ENCODE data around the gene ZBTB45. TPM values are rescaled to one million over a fixed set of nuclear protein-coding genes. Genes with fewer than 3 reads are reported as not detected.
A peak's percentile ranks its signal among the peaks of the same experiment; 100 is the strongest.

The ZBTB45 gene
- total RNA-seq, 1 donor, result 6.9 TPM

DNA sequence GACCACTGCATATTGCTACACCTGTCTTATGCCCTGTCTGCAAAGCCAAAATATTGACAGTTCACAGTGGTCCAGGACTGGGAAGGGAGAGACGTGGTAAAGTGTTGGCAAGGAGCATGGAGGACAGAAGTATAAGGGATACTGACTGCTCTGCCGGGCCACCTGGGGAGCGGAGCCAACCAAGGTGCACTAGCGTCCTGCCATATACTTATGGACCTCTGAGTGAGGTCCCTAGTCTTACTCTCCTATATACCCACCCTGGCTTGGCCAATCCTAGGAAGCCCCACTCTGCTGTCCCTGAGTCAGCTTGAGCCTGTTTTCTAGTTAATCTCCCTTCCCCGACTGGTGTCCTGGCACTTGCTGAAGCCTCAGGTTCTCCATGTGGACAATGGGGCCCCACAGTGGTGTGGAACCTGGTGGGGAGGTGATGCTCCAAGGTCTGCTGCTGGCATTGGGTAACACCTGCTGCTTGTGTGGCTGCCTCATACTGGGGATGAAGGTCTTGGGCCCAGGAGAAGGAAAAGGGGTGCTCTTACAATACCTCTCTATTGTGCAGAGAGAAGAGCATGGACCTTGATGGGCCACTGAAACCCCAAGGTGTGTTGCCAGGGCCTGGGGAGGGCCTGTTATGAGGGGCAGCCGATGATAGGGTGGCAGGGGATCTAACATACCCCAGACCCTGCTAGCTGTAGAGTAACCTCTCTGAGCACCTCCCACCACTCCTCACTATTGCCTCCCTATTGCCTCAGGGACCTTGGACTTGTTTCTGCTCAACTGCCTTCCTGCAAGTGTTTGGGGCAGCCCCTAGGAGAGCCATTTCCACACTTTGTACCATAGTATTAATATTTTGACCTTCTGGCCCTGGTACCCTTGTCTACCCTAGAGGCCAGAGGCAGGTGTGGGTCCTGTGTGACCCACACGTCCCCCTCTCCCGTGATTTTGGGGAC, 17.5 kb upstream of the ZBTB45 start:
- H3K4me3 ChIP-seq (ENCODE audit: insufficient read depth, low read length), result no peak overlapping the region
- H3K4me1 ChIP-seq (ENCODE audit: insufficient read depth, low read length), result no peaks in the 10 kb centered on the region
- H3K79me2 ChIP-seq (ENCODE audit: insufficient read depth, low read length), result no peaks in the 10 kb centered on the region
- TF ChIP-seq, protein P1, sequence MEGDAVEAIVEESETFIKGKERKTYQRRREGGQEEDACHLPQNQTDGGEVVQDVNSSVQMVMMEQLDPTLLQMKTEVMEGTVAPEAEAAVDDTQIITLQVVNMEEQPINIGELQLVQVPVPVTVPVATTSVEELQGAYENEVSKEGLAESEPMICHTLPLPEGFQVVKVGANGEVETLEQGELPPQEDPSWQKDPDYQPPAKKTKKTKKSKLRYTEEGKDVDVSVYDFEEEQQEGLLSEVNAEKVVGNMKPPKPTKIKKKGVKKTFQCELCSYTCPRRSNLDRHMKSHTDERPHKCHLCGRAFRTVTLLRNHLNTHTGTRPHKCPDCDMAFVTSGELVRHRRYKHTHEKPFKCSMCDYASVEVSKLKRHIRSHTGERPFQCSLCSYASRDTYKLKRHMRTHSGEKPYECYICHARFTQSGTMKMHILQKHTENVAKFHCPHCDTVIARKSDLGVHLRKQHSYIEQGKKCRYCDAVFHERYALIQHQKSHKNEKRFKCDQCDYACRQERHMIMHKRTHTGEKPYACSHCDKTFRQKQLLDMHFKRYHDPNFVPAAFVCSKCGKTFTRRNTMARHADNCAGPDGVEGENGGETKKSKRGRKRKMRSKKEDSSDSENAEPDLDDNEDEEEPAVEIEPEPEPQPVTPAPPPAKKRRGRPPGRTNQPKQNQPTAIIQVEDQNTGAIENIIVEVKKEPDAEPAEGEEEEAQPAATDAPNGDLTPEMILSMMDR (IDR thresholded peaks at IDR 0.05; ENCODE audit: extremely low read depth, low read depth, low read length), result no peak
- DNase-seq (ENCODE audit: insufficient read length, low spot score, missing footprints), result peak; percentile 53
- H2AFZ ChIP-seq (ENCODE audit: low read length), result no peak overlapping the region
- no peaks in the 10 kb centered on the region for H3K9me3 ChIP-seq (ENCODE audit: low read depth, low read length)
- H3K27ac ChIP-seq (ENCODE audit: low read depth, low read length), result no peak overlapping the region
- H3K36me3 ChIP-seq (ENCODE audit: insufficient read depth, low read length), result no peaks in the 10 kb centered on the region
- H3K27me3 ChIP-seq (ENCODE audit: insufficient read depth, low read length), result peaks cover 37% of the 10 kb centered on the region
- H3K4me2 ChIP-seq (ENCODE audit: insufficient read depth, low read length), result no peak overlapping the region
- H4K20me1 ChIP-seq (ENCODE audit: insufficient read depth, low read length), result no peaks in the 10 kb centered on the region

DNA sequence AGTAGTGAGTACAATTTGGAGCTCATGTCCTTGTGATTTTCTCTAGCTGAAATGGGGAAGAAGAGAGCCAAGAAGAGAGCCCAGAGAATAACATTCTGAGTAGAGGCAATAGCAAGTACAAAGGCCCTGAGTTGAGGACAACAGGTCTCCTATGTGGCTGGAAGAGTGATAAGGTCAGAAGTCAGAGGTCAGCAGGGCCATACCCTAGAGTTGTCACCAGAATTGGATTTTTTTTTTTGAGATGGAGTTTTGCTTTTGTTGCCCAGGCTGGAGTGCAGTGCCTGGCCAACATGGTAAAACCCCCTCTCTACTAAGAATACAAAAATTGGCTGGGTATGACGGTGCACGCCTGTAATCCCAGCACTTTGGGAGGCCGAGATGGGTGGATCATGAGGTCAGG, 16.2 kb upstream of the ZBTB45 start:
- no peak for DNase-seq (ENCODE audit: insufficient read length, low spot score, missing footprints)
- H3K4me3 ChIP-seq (ENCODE audit: insufficient read depth, low read length), result no peak overlapping the region
- no peaks in the 10 kb centered on the region for H3K4me1 ChIP-seq (ENCODE audit: insufficient read depth, low read length)
- no peaks in the 10 kb centered on the region for H3K79me2 ChIP-seq (ENCODE audit: insufficient read depth, low read length)
- H3K27me3 ChIP-seq (ENCODE audit: insufficient read depth, low read length), result peaks cover 48% of the 10 kb centered on the region
- TF ChIP-seq, protein P1 (IDR thresholded peaks at IDR 0.05; ENCODE audit: extremely low read depth, low read depth, low read length), result no peak
- H3K36me3 ChIP-seq (ENCODE audit: insufficient read depth, low read length), result no peaks in the 10 kb centered on the region
- no peak overlapping the region for H2AFZ ChIP-seq (ENCODE audit: low read length)
- H3K4me2 ChIP-seq (ENCODE audit: insufficient read depth, low read length), result no peak overlapping the region
- H3K27ac ChIP-seq (ENCODE audit: low read depth, low read length), result no peak overlapping the region
- no peaks in the 10 kb centered on the region for H4K20me1 ChIP-seq (ENCODE audit: insufficient read depth, low read length)
- H3K9me3 ChIP-seq (ENCODE audit: low read depth, low read length), result no peaks in the 10 kb centered on the region

DNA sequence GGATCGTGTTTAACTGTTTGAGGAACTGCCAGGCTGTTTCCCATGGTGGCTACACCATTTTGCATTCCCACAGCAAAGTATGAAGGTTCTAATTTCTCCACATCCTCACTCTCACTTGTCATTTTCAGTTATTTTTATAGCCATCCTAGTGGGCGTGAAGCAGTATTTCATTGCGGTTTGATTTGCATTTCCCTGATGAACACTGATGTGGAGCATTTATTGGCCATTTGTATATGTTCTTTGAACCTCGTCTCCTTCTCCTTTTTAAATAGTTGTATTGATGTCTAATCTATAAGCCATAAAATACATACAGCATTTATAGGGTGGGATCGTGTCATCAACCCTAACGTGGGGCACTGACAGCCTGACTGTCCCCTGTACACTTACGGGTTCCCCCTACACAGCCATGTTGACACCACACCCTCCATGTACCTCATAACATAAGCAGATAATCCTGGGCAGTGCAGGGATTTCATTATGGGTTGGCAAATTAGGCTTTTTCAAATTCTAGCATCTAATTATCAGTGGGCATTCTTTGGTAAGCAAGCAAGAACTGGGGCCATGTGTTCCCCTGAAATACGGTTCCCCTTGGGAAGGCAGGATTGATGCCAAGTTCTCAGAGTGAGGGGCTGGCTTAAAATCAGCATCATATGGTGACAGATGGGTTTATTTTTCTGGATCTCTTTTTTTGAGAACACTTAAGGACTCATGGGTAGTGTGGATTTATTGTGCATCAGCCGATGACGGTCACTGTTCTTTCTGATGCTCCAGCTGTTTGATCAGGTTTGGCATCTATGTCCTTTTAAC, 11.6 kb upstream of the ZBTB45 start:
- peaks cover 14% of the 10 kb centered on the region for H3K27me3 ChIP-seq (ENCODE audit: insufficient read depth, low read length)
- H4K20me1 ChIP-seq (ENCODE audit: insufficient read depth, low read length), result no peaks in the 10 kb centered on the region
- TF ChIP-seq, protein P1 (IDR thresholded peaks at IDR 0.05; ENCODE audit: extremely low read depth, low read depth, low read length), result no peak

DNA sequence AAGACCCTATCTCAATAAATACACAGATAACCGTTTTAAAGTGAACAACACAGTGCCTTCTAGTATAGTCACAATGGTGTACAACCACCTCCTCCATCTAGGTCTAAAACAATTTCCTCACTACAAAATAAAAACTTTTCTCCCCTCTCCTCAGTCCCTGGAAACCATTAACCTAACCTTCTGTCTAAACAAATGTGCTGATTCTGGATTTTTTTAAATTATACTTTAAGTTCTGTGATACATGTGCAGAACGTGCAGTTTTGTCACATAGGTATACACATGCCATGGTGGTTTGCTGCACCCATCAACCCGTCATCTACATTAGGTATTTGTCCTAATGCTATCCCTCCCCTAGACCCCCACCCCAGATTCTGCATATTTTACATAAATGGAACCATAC, 9.8 kb upstream of the ZBTB45 start:
- no peaks in the 10 kb centered on the region for H4K20me1 ChIP-seq (ENCODE audit: insufficient read depth, low read length)
- H3K9me3 ChIP-seq (ENCODE audit: low read depth, low read length), result no peaks in the 10 kb centered on the region
- H3K27ac ChIP-seq (ENCODE audit: low read depth, low read length), result no peak overlapping the region
- H3K4me1 ChIP-seq (ENCODE audit: insufficient read depth, low read length), result no peaks in the 10 kb centered on the region
- peaks cover 14% of the 10 kb centered on the region for H3K27me3 ChIP-seq (ENCODE audit: insufficient read depth, low read length)
- no peak overlapping the region for H3K4me2 ChIP-seq (ENCODE audit: insufficient read depth, low read length)
- no peaks in the 10 kb centered on the region for H3K36me3 ChIP-seq (ENCODE audit: insufficient read depth, low read length)
- H3K79me2 ChIP-seq (ENCODE audit: insufficient read depth, low read length), result no peaks in the 10 kb centered on the region
- no peak overlapping the region for H2AFZ ChIP-seq (ENCODE audit: low read length)
- TF ChIP-seq, protein P1 (IDR thresholded peaks at IDR 0.05; ENCODE audit: extremely low read depth, low read depth, low read length), result no peak
- no peak overlapping the region for H3K4me3 ChIP-seq (ENCODE audit: insufficient read depth, low read length)
- DNase-seq (ENCODE audit: insufficient read length, low spot score, missing footprints), result peak; percentile 5

More for the DNA sequence above, 11.6 kb upstream of the ZBTB45 start:
- Histone ChIP-seq H3K4me1 (ENCODE audit: insufficient read depth, low read length) (no peaks in the 10 kb centered on the region), H3K27ac (ENCODE audit: low read depth, low read length) (no peak overlapping the region), H3K4me2 (ENCODE audit: insufficient read depth, low read length) (no peak overlapping the region), H3K4me3 (ENCODE audit: insufficient read depth, low read length) (no peak overlapping the region), H2AFZ (ENCODE audit: low read length) (no peak overlapping the region), H3K36me3 (ENCODE audit: insufficient read depth, low read length) (no peaks in the 10 kb centered on the region), H3K79me2 (ENCODE audit: insufficient read depth, low read length) (no peaks in the 10 kb centered on the region), H3K9me3 (ENCODE audit: low read depth, low read length) (no peaks in the 10 kb centered on the region)
- no peak for DNase-seq (ENCODE audit: insufficient read length, low spot score, missing footprints)
